GM10266 (cell line): ENCODE measurements around the gene PPCDC.

ENCODE experiments used
- DNase-seq: peaks from one replicate; pipeline ENCODE4 v3.0.0; 2012; ENCODE audit errors: extremely low spot score
- CTCF ChIP-seq: IDR thresholded peaks from 2 replicates; pipeline ENCODE4 v1.5.1; 2012; ENCODE audit warnings: mild to moderate bottlenecking, low read depth; ENCODE audit not compliant: control insufficient read depth, insufficient read depth; ENCODE audit errors: missing control alignments

Gene PPCDC

GRCh38 chr15:75025107-75025506 is 1.7 kb downstream of the PPCDC start:
- DNase-seq, result no peak
- no peak for TF ChIP-seq CTCF

GRCh38 chr15:75025548-75026260 is 2.3 kb downstream of the PPCDC start:
- DNase-seq, result no peak
- no peak for TF ChIP-seq CTCF

GRCh38 chr15:75027551-75027950 is 4.2 kb downstream of the PPCDC start:
- no peak for DNase-seq
- TF ChIP-seq CTCF, result no peak

GRCh38 chr15:75028991-75029377 is 5.6 kb downstream of the PPCDC start:
- no peak for DNase-seq
- TF ChIP-seq CTCF, result no peak

GRCh38 chr15:75029378-75030022 is 6.1 kb downstream of the PPCDC start:
- peak; percentile 68 for DNase-seq
- TF ChIP-seq CTCF, result peak; percentile 98

- TF ChIP-seq CTCF, result no peak
- no peak for DNase-seq
Measured at GRCh38 chr15:75030023-75030413, 6.6 kb downstream of the PPCDC start.

- no peak for DNase-seq
- TF ChIP-seq CTCF, result no peak
Measured at GRCh38 chr15:75030424-75030823, 7.0 kb downstream of the PPCDC start.
